PC-9 (cell line): ENCODE measurements around the gene SERPINA12.

Source experiments
- EZH2 ChIP-seq: fragments of 200-600 bp; sonication (generic); IDR thresholded peaks from 2 replicates; pipeline ENCODE4 v1.8.0; 2017; ENCODE audit warnings: antibody characterized with exemption, low read depth
- TF ChIP-seq, protein P1 (sequence below): fragments of 200-600 bp; sonication (generic); conservative IDR thresholded peaks from 2 replicates; pipeline ENCODE4 v1.6.1; 2017; ENCODE audit warnings: mixed run types, antibody characterized with exemption, mild to moderate bottlenecking, moderate library complexity

DNA sequence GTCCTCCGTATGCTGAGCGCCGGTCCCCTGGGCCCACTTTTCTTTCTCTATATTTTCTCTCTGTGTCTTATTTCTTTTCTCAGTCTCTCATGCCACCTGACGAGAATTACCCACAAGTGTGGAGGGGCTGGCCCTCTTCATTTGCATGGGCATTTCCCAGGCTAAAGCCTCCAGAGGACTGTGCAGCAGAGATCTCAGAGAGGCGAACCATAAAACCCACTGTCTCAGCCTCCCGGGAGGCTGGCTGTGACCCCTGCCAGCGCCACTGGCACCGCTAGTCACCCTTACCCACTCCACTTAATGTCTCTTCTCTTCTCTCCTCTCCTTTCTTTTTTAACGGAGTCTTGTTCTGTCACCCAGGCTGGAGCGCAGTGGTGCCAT lies 26.2 kb downstream of the SERPINA12 start:
- TF ChIP-seq, protein P1, sequence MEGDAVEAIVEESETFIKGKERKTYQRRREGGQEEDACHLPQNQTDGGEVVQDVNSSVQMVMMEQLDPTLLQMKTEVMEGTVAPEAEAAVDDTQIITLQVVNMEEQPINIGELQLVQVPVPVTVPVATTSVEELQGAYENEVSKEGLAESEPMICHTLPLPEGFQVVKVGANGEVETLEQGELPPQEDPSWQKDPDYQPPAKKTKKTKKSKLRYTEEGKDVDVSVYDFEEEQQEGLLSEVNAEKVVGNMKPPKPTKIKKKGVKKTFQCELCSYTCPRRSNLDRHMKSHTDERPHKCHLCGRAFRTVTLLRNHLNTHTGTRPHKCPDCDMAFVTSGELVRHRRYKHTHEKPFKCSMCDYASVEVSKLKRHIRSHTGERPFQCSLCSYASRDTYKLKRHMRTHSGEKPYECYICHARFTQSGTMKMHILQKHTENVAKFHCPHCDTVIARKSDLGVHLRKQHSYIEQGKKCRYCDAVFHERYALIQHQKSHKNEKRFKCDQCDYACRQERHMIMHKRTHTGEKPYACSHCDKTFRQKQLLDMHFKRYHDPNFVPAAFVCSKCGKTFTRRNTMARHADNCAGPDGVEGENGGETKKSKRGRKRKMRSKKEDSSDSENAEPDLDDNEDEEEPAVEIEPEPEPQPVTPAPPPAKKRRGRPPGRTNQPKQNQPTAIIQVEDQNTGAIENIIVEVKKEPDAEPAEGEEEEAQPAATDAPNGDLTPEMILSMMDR: no peak
- TF ChIP-seq EZH2: no peak
